AG08395 (cell line): ENCODE data around the gene ABAT.

Experiments
- DNase-seq: peaks from one replicate; pipeline ENCODE4 v3.0.0; 2012; ENCODE audit warnings: mixed read lengths, low spot score

Gene ABAT

DNA sequence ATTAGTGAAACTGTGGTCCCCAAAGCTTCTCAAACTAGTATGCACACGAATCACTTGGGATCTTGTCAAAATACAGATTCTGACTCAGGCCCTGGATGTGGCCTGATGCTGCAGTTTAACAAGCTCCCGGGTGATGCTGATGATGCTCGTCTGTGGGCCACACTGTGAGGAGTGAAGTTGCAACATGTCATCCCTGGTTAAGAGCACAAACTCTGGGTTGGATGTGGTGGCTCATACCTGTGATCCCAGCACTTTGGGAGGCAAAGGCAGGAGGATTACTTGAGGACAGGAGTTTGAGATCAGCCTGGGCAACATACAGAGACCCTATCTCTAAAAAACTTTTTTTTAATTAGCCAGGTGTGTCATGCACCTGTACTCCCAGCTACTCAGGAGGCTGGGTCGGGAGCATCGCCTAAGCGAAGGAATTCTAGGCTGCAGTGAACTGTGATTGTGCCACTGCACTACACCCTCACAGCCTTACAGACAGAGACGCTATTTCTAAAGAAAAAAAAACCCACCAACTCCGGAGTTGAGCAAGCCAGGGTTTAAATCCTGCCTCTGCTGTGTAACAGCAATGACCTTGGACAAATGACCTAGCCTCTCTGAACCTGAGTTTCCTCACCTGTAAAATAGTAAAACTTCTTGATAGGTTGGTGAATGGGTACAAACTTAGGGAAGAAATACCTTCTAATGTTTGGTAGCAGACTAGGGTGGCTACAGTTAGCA is 24.4 kb upstream of the ABAT start:
- no peak for DNase-seq

DNA sequence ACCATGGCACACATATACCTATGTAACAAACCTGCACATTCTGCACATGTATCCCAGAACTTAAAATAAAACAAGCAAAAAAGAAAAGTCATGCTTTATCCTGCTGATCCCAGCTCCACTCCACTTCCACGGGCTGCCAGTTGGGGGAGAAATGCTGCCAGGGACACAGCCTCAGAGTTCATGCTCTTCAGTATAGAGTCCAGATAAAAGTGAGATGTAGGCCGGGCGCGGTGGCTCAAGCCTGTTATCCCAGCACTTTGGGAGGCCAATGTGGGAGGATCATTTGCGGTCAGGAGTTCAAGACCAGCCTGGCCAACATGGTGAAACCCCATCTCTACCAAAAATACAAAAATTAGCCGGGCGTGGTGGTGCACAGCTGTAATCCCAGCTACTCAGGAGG is 22.5 kb upstream of the ABAT start:
- peak; percentile 67 for DNase-seq

DNA sequence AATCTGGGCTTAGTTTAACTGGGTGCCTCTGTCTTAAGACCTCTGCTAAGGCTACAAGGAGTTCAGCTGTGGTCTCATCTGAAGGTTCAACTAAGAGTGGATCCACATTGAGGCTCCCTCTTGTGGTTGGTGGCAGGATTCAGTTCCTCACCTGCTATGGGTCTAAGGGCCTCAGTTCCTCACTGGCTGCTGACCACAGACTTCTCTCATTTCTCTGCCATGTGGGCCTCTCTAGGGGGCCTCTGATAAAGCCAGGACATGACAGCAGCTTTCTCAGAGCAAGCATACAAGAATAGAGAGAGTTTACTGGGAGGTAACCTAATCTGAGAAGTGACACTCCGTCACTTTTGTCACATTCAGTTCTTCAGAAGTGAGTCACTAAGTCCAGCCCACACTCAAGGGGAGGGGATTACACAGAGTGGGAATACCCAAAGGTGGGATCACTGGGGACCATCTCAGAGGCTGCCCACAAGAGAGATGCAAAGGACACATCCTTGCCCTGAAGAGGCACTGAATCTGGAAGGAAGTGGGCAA is 19.2 kb upstream of the ABAT start:
- DNase-seq: peak; percentile 38

DNA sequence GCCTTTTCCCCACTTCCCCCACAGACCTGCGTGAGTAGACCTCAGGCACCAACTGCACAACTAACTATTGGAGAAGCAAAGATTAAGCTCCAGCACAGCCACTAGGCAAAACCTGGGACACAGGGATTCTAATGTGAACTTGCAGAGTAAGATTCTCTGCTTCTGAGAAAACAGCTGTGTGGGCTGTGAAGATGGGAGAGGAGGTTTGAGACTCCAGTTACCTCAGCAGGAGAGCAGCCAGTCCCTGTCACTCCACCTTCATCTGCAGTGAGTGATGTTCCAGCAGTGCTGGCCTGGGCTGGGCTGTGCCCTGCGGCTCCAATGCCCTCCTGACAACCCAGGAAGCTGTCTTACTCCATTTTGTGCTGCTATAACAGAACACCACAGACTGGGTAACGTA is 18.0 kb upstream of the ABAT start:
- no peak for DNase-seq

DNA sequence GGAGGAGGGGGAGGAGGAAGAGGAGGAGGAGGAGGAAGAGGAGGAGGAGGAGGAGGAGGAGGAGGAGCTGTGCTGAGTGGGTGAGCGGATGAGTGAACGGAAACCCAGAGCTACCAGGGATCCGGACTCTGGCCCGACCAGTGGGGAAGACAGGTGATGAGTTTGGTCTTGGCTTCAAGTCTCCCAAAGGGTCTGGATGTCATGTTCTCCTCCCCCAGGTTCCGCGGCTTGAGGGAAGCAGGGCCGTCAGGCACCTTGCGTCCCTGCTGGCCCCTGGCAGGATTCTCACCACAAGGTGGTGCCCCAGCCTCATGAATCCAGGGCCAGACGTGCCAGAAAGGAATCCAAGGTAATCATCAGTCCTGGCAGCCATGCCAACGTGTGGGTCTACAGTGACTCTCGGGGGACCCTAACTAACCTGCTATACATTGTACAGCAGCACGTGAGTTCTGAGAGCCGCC is 13.5 kb upstream of the ABAT start:
- DNase-seq: peak; percentile 73

DNA sequence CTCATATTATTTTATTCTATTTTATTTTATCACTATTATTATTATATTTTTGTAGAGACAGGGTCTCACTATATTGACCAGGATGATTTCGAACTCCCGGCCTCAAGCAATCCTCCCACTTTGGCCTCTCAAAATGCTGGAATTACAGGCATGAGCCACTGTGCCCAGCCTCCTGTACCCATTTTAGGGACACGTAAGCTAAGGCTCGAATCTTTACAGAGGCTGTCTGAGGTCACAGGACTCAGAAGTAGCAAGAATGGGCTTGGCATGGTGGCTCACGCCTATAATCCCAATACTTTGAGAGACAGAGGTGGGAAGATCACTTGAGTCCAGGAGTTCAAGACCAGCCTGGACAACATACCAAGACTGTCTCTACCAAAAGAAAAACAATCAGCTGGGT is 12.7 kb upstream of the ABAT start:
- no peak for DNase-seq

DNA sequence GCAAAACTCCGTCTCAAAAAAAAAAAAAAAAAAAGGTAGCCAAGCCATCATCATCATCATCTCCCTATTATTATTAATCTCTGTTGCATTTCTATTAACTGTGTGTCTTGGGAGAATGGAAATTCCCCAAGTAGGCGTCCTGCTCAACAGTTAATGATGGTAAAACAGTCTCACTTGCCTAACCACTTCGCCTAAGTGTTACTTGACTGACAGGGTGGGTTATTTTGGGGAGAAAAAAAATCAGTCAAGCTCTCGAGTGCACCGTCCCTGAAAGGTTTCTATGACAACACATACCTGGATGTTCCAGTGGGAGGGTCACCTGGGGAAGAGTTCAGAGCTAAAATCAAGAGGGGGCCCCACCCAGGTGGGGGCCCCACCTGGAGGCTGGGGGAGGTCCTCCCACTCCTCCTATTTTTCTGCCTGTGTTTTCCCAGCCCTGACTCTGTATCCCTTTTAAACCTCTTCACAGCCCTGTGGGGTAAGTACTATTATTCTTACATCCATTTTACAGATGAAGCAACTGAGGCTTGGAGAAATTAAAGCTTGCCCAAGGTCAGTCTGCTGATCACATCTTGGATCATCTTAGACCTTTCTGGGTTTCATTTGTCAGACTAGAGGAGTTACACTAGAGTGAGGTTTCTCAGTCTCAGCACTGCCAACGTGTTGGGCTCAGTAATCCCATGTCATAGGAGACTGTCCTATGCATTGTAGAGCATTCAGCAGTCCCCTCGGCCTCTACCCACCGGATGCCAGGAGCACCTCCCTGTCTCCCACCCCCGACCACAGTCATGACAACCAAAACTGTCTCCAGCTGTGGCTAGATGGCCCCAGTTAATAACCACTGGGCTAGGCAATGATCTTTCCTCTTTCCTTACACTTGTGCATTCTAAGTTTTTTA is 11.0 kb upstream of the ABAT start:
- DNase-seq: no peak

DNA sequence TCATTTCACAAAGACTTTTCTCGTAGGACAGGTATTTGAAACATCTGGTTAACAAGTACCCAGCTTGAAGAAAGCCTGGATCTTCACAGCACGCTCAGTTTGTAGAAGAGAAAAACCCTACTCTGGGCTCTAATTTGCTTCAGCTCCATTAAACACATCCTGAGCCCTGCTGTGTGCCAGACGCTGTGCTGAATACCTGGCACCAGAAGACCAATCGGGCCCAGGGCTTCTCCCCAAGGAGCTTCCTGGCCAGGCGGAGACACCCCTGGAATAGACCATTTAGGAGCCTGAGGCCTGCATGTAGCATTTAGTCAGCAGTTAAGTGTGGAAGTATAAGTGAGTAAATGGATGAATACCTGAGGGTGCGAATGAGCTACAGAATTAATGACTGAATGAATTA is 8.9 kb upstream of the ABAT start:
- DNase-seq: no peak

DNA sequence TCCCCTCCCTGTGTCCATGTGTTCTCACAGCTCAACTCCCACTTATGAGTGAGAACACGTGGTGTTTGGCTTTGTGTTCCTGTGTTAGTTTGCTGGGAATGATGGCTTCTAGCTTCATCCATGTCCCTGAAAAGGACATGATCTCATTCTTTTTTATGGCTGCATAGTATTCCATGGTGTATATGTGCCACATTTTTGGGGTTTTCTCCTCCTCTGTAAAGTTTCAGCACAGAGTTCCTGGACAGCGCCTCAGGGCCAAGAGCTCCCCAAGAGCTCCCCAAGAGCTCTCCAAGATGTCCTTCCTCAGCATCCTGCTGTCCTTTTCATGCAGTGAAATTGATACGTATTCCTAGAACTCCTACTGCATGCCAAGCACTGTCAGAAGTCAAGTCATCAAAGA is 6.9 kb upstream of the ABAT start:
- no peak for DNase-seq

DNA sequence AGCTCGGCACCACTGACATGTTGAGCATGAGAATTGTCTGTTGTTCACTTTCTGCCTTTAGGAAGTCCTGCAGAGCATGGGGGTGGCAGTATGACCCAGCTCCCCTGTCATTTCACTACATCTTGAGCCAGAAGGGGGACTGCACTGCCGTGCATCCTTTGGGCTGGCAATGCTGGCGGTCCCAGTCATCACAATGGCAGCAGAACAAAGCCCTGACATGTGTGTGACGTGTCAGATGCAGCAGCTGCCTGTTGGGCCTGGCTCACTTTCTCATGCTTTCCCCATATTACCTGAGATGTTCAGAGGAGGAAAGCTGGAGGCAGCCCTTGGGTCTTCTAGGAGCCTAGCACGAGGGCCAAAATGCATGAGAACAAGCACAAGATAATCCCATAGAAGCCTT is 6.3 kb upstream of the ABAT start:
- no peak for DNase-seq

DNA sequence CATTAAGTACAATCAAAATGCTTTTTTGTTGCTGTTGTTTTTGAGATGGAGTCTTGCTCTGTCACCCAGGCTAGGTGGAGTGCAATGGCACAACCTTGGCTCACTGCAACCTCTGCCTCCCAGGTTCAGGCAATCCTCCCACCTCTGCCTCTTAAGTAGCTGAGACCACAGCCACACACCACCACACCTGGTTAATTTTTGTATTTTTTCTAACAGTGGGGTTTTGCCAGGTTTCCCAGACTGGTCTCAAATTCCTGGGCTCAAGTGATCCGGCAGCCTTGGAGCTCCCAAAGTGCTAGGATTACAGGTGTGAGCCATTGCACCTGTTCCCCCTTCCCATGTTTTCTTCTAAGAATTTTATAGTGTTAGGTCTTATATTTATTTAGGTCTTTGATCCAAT is 4.9 kb upstream of the ABAT start:
- DNase-seq: no peak

DNA sequence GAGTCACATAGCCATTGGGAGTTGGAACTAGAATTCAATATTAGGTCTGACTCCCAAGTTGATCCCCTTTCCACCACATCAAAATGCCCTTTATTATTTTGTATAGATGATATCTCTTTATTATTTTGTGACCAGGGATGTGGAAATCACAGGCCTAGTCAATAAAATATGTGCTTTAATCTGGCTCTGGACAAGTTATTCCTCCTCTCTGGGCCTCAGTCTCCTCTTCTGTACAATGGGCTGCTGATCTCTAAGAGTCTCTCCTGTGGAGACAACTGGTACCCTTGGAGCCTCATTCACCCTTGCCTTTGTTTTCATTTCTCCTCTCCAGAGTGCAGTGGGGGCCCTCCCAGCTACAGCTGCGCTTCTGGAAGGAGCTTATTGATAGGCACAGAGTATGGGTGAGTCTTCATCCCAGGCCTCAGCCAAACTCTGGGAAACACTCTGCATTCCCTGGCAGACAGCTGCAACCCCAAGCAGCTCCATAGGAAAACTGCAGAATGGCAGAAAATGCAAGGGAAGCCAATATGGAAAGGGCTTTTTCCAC is 4.3 kb upstream of the ABAT start:
- DNase-seq: no peak

DNA sequence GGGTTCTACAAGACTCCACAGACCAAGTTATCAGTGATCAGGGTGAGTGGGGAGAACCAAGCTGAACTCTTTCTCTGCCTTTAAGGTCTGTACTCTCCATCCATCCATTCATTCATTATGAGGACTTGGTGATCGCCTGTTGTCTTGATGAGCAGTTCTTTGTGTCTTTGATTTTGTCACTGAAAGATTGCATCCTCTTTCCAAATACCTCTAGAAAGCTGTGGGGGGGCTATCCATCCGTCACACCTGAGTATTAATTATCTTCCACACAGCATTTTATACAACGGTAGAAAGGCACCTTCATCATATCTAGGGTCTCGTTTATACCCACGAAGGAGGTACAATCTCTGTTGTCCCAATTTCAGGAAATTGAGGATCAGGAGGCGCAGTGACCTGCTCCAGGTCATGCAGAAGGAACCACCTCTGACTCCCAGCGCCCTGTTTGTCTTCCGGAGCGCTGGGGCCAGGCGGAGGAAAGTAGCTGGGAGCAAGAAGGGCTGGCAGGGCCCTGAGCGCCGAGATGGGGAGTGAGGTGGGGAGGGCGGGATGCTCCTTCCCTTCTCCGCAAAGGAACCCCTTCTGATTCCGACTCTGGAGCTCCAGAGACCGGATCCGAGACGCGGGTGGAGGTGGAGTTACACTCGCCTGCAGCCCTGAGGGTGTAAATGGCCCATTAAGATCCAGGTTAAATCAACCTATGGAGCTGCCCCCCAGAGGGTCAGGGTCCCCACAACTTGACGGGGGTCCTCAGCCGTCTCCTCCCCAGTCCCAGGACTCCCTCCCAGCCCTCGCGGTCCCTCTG is 605 bp upstream of the ABAT start:
- DNase-seq: no peak

DNA sequence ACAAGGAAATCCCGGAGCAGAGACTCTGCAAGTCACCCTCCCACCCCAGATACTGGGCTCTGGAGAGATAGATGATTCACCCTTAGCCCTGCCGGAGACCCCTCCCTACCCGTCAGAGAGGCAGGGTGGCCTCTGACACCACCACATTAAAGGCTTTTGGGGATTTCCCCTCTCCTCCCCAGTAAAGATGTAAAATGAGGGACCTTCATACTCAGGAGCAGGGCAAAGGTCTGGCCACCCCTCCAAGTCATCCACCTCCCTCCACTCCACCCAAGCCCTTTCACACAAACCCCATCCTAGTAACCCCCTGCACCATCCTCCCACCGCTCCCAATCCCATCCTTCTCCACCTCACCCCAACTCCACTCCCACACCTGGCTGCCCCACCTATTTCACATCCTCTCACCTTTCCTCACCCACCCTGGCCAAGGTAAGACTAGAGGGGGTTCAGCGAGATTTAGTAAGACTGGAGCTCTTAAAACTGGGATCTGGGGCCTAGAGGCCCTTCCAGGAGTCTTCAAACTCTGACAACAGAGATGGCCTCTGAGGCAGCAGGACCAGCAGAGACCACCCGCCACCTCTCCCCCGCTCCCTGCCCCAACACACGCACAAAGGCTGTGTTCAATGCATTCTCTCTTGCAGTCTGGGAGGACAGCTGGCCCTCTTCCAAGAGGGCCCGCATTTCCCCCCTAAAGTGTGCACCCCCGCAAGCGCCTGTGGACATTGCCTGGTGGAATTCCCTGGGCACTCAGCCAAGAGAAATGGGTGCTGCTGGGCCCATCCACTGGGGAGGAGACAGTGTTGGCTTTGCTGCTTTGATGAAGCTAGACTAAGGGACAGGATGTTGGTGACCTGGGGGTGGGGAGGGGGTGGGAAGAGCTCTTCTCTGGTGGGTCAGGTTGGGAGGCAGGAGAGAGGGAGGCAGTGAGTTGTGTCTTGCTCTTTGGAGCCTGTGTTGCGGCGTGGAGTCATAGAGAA is 1.1 kb downstream of the ABAT start:
- DNase-seq: no peak

DNA sequence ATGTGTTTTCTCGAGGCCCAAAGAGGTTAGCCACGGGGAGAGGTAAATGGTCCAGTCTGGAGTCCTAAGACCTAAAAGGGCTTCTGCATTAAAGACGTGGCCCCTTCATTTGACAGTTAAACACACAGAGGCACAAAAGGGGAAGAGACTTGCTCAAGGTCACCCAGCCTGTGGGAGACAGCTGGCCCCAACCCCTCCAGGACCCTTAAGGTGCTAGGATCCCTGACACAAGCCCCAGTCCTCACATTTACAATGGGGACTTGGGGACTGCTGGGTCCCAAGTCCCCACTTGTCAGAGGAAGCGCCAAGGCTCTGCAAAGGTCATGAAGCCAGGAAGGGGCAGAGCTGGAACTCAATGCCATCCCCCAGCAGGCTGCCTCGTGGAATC is 1.7 kb downstream of the ABAT start:
- DNase-seq: no peak

DNA sequence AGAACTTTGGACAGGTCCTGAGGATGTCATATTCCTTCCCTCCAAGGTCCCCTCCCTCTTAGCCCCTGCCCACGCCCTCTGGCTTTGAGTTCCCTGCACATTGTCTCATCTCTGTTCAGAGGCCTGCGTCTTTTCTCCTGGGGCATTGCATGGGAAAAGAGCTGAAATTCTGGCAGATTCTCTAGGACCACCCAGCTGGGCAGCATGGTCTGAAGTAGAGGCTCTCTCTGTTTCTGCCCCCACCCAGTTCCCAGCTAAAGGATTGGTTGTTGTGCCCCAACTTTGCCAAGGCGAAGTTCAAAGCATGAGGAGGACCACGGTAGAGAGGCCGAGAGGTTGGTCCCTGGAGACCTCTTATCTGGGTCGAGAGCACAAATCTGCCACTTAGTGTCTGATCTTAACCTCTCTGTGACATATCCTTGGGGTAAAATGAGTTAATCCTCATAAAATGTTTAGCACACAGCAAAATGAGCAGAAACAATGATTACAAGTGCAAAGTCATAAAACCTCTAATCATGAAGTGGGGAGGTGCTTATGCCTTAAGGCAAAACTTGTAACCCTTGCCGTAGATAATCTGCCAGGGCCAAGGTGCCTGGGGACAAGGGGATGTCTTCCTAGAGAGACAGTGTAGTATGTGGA is 2.4 kb downstream of the ABAT start:
- DNase-seq: no peak

DNA sequence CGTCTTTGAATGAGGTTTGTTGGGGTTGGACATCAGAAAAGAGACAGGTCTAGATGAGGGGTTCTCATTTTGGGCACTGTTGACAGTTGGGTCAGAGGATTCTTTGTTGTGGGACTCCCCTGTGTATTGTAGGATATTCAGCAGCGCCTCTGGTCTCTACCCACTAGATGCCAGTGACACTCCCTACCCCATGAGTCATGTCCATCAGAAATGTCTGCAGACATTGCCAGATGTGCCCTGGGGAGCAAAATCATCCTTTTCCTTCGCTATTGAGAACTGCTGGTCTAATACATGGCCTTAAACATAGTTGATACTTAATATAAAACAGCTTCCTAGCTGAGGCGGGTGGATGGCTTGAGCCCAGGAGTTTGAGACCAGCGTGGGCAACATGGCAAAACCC is 3.1 kb downstream of the ABAT start:
- DNase-seq: peak; percentile 45

DNA sequence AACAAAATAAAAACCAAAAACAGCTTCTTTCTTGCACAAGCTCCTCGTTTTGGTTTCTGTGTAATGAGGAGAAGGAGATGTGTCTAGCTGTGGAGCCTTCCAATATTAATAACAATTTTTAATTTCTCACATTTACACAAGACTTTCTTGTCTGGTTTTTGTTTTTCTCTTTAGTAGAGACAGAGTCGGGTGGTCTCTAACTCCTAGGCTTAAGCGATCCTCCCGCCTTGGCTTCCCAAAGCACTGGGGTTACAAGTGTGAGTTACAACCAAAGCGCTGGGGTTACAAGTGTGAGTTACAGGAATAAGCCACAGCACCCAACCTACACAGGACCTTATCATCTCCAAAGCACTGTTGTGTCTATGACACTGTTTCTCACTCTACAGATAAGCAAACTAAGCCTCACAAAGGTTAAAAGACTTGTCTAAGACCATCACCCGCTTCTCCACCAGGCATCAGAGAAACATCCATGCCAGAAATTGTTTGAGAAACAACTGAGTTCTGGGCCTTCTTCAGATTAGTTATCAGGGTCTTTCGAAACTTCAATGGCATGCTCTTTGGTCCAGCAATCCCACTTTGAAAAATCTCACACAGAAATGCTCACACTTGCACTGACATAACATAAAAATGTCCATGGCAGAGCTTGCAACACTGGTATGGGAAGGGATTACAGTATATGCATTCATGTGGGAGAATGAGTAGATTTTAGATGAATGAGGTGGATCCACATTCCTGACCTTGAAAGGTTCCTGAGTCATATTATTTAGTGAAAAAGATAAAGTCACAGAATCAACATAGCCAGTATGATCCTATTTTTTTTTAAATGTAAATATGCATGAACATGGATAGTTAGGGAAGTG is 3.9 kb downstream of the ABAT start:
- peak; percentile 66 for DNase-seq

DNA sequence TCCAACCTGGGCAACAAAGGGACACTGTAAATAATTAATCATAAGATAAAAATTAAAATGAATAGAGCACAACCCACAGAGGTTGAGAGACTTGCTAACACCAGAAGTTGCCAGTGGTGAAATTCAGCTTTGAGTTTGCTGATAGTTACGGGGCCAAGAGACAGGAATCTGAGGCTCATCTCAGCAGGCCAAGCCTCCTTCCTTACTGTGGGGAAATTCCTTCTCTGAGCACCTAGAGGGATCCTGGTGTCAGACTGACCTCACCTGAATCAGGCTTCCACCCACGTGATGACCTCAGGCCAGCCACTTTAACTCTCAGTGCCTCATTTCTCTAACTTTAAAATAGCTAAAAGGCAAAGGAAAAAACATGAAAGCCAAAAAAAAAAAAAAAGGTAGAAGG is 4.7 kb downstream of the ABAT start:
- no peak for DNase-seq
